ENCODE measurements around the gene RTN4. TPM values are rescaled to one million over a fixed set of nuclear protein-coding genes. Genes with fewer than 3 reads are reported as not detected.
A peak's percentile ranks its signal among the peaks of the same experiment; 100 is the strongest.

Gene RTN4
- total and polyA plus RNA-seq, 5 donors: 183 to 283 (median 243) TPM

DNA sequence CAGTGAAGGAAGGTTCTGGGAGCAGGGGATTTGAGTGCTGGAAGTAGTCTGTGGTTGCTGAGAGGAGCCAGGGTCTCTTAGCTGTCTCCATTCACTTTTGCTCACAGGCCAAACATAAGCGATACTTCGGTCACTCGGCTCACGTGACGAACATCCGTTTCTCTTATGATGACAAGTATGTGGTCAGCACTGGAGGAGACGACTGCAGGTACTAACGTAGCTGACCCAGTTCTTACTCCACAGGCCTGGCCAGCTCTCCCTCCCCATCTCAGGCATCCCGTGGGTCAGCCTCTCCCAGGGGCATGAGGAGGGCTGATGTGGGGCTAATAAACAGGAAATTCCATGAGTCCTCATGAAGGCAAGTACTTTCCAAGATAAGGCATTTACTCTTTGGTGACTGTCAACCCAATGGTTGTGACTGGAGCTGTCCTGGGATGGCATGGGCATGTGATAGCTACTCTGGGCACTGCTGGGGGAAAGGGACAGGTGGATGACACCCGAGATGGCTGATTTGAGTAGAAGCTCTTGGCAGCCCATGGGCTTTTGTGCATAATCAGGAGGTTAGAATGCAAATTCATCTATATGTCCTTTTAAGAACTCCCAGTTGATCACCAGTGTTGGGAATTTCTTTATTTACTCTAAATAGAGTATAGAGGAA, 81.6 kb downstream of the RTN4 start:
- Histone ChIP-seq H3K27ac (ENCODE audit: low read length) (no peak overlapping the region), H3K4me3 (ENCODE audit: low read length) (no peak overlapping the region), H3K27me3 (ENCODE audit: control insufficient read depth, insufficient read depth) (no peaks in the 10 kb centered on the region), H3K4me1 (ENCODE audit: control insufficient read depth, insufficient read depth, low read length) (peaks cover 12% of the 10 kb centered on the region), H3K9me3 (ENCODE audit: control insufficient read depth, low read length) (no peaks in the 10 kb centered on the region)
- ATAC-seq (peak; percentile 14 to 38), DNase-seq (no peak)
- 66% methylated on average over 10 of the region's 10 CpGs for WGBS
- intact Hi-C loops (cut with DNase I): no loop called here

GRCh38 chr2:54967759-54968365, 82.4 kb downstream of the RTN4 start:
- Histone ChIP-seq H3K4me3 (ENCODE audit: low read length) (no peak overlapping the region), H3K27ac (ENCODE audit: low read length) (no peak overlapping the region), H3K4me1 (ENCODE audit: control insufficient read depth, insufficient read depth, low read length) (peaks cover 12% of the 10 kb centered on the region)

DNA sequence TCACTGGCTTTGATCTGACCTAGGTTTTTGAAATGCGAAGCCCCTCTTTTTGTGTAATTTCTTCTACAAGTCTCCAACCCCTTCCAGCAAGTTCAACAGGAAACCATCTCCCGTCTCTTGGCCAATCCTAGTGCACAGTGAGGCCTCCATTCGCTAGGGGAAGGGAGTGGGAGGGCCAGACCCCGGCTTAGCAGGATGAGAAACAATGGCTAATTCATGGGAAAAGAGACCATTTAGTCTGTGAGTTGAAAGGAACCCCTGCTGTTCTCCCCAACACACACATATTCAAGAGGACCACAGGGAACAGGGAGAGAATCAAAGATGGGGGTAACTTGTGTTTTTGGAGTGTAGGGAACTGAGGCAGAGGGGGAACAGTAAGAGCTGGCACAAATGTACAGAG, 83.0 kb downstream of the RTN4 start:
- intact Hi-C loops (cut with DNase I): no loop called here
- DNase-seq (no peak), ATAC-seq (no peak)
- Histone ChIP-seq H3K27ac (ENCODE audit: low read length) (no peak overlapping the region), H3K9me3 (ENCODE audit: control insufficient read depth, low read length) (no peaks in the 10 kb centered on the region), H3K27me3 (ENCODE audit: control insufficient read depth, insufficient read depth) (no peaks in the 10 kb centered on the region), H3K4me1 (ENCODE audit: control insufficient read depth, insufficient read depth, low read length) (peaks cover 12% of the 10 kb centered on the region), H3K4me3 (ENCODE audit: low read length) (no peak overlapping the region)
- WGBS: 71% methylated on average over 4 of the region's 4 CpGs

More at GRCh38 chr2:54967759-54968365, 82.4 kb downstream of the RTN4 start:
- Histone ChIP-seq H3K9me3 (ENCODE audit: control insufficient read depth, low read length) (no peaks in the 10 kb centered on the region), H3K27me3 (ENCODE audit: control insufficient read depth, insufficient read depth) (no peaks in the 10 kb centered on the region)
- intact Hi-C loops (cut with DNase I): no loop called here
- peak; percentile 55 to 81 (median 73) for DNase-seq
- WGBS: 79% methylated on average over 18 of the region's 18 CpGs
- ATAC-seq: peak; percentile 31 to 45

DNA sequence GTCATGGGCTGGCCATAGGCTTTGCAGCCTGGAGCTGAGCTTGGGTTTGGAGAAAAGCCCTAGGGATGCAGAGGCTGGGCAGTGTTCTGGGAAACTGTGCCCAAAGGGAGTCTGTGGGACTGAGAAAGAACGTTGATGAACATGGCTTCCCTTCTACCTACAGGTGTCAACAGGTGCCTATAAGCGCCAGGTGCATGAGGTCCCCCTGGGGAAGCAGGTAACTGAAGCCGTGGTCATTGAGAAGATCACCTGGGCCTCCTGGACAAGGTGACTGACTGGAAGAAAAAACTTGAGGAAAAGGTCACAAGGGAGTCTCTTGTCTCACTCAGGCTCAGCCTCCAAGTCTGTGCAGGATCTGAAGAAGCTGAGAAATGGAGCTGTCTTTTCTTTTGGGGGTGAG, 83.4 kb downstream of the RTN4 start:
- intact Hi-C loops (cut with DNase I): no loop called here
- Histone ChIP-seq H3K27ac (ENCODE audit: low read length) (no peak overlapping the region), H3K9me3 (ENCODE audit: control insufficient read depth, low read length) (no peaks in the 10 kb centered on the region), H3K27me3 (ENCODE audit: control insufficient read depth, insufficient read depth) (no peaks in the 10 kb centered on the region), H3K4me1 (ENCODE audit: control insufficient read depth, insufficient read depth, low read length) (peaks cover 12% of the 10 kb centered on the region), H3K4me3 (ENCODE audit: low read length) (no peak overlapping the region)
- 94% methylated on average over 3 of the region's 3 CpGs for WGBS
- ATAC-seq: no peak
- no peak for DNase-seq

GRCh38 chr2:54966165-54966832, 84.0 kb downstream of the RTN4 start:
- peaks cover 12% of the 10 kb centered on the region for H3K4me1 ChIP-seq (ENCODE audit: control insufficient read depth, insufficient read depth, low read length)
- H3K27me3 ChIP-seq (ENCODE audit: control insufficient read depth, insufficient read depth): no peaks in the 10 kb centered on the region
- H3K27ac ChIP-seq (ENCODE audit: low read length): no peak overlapping the region
- DNase-seq (no peak), ATAC-seq (peak in 1 of 2 donors; percentile 34)
- no peaks in the 10 kb centered on the region for H3K9me3 ChIP-seq (ENCODE audit: control insufficient read depth, low read length)
- intact Hi-C loops (cut with DNase I): no loop called here
- no peak overlapping the region for H3K4me3 ChIP-seq (ENCODE audit: low read length)
- WGBS: 84% methylated on average over 8 of the region's 8 CpGs

GRCh38 chr2:54965425-54965824, 84.8 kb downstream of the RTN4 start:
- ATAC-seq (no peak), DNase-seq (no peak)
- Histone ChIP-seq H3K4me1 (ENCODE audit: control insufficient read depth, insufficient read depth, low read length) (peaks cover 12% of the 10 kb centered on the region), H3K4me3 (ENCODE audit: low read length) (no peak overlapping the region), H3K27me3 (ENCODE audit: control insufficient read depth, insufficient read depth) (no peaks in the 10 kb centered on the region), H3K27ac (ENCODE audit: low read length) (no peak overlapping the region), H3K9me3 (ENCODE audit: control insufficient read depth, low read length) (no peaks in the 10 kb centered on the region)
- intact Hi-C loops (cut with DNase I): no loop called here
- 97% methylated on average over 6 of the region's 6 CpGs for WGBS

GRCh38 chr2:54964816-54965215, 85.4 kb downstream of the RTN4 start:
- Histone ChIP-seq H3K27me3 (ENCODE audit: control insufficient read depth, insufficient read depth) (no peaks in the 10 kb centered on the region), H3K27ac (ENCODE audit: low read length) (no peak overlapping the region)

DNA sequence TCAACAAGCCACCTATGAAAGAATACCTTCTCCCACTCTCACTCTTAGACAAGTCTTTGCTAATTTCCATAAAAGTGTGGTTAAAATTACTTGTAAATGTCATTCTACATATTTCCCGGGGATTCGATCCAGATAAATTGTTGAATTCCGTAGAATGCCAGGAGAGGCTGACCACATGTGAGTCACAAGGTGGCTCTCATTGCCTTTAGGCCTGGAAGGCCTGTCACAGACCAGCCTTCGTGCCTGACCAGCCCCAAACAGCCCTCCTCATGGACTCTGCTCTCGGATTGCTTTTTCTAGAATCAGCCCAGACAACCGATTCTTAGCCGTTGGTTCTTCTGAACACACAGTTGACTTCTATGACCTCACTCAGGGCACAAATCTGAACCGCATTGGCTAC, 86.0 kb downstream of the RTN4 start:
- Histone ChIP-seq H3K27ac (ENCODE audit: low read length) (no peak overlapping the region), H3K27me3 (ENCODE audit: control insufficient read depth, insufficient read depth) (no peaks in the 10 kb centered on the region), H3K4me3 (ENCODE audit: low read length) (no peak overlapping the region), H3K9me3 (ENCODE audit: control insufficient read depth, low read length) (no peaks in the 10 kb centered on the region), H3K4me1 (ENCODE audit: control insufficient read depth, insufficient read depth, low read length) (peaks cover 12% of the 10 kb centered on the region)
- WGBS: 93% methylated on average over 8 of the region's 8 CpGs
- intact Hi-C loops (cut with DNase I): no loop called here
- DNase-seq (no peak), ATAC-seq (no peak)

More at GRCh38 chr2:54964816-54965215, 85.4 kb downstream of the RTN4 start:
- Histone ChIP-seq H3K4me3 (ENCODE audit: low read length) (no peak overlapping the region), H3K4me1 (ENCODE audit: control insufficient read depth, insufficient read depth, low read length) (peaks cover 12% of the 10 kb centered on the region), H3K9me3 (ENCODE audit: control insufficient read depth, low read length) (no peaks in the 10 kb centered on the region)
- DNase-seq (no peak), ATAC-seq (no peak)
- WGBS: 46% methylated on average over 4 of the region's 4 CpGs
- intact Hi-C loops (cut with DNase I): no loop called here

DNA sequence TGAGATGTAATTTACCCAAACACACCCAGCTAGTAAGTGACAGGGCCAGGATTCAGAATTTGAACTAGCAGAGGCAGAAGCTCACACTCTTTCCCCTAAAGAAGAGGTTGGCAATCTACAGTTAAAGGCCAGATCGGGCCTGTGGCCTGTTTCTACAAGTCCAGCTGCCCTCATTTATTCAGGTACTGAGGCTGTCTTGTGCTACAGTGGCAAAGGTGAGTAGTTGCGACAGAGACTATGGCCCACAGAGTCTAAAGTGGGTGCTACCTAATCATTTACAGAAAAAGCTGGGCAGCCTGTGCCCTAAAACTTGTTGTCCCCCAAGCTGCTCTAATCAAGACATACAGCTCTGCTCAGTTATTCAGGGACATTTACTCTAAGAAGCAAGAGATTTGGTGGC, 86.8 kb downstream of the RTN4 start:
- intact Hi-C loops (cut with DNase I): no loop called here
- ATAC-seq (no peak), DNase-seq (no peak)
- Histone ChIP-seq H3K4me1 (ENCODE audit: control insufficient read depth, insufficient read depth, low read length) (peaks cover 8% of the 10 kb centered on the region), H3K9me3 (ENCODE audit: control insufficient read depth, low read length) (no peaks in the 10 kb centered on the region), H3K27ac (ENCODE audit: low read length) (no peak overlapping the region), H3K27me3 (ENCODE audit: control insufficient read depth, insufficient read depth) (no peaks in the 10 kb centered on the region), H3K4me3 (ENCODE audit: low read length) (no peak overlapping the region)
- 97% methylated on average over 2 of the region's 2 CpGs for WGBS

DNA sequence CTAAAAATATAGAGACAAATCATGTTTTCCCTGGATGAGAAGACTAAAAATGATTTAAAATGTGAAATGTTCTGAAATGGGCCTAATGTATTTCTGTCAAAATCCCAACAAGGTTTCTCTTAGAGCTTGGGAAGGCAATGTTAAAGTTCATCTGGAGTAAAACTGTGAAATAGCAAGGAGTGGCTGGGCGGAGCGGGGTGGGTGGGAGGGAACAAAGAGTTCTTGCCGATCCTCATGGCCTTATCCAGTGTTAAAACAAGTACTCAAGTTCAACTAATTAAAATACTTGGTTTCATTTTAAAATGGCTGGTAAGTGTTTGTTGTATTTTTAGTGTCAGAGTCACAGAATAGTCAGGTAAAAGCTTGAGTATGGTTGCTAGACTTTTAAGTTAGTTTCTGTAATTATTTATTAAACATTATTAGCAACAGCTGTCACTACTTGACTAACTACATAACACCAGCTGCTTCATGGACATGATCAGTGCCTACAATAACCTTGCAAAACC, 87.3 kb downstream of the RTN4 start:
- WGBS: 85% methylated on average over 3 of the region's 3 CpGs
- ATAC-seq (no peak), DNase-seq (no peak)
- H3K9me3 ChIP-seq (ENCODE audit: control insufficient read depth, low read length): no peaks in the 10 kb centered on the region
- peaks cover 8% of the 10 kb centered on the region for H3K4me1 ChIP-seq (ENCODE audit: control insufficient read depth, insufficient read depth, low read length)
- intact Hi-C loops (cut with DNase I): no loop called here
- H3K27me3 ChIP-seq (ENCODE audit: control insufficient read depth, insufficient read depth): no peaks in the 10 kb centered on the region
- no peak overlapping the region for H3K4me3 ChIP-seq (ENCODE audit: low read length)
- no peak overlapping the region for H3K27ac ChIP-seq (ENCODE audit: low read length)

GRCh38 chr2:54962511-54962910, 87.7 kb downstream of the RTN4 start:
- Histone ChIP-seq H3K4me3 (ENCODE audit: low read length) (no peak overlapping the region), H3K27me3 (ENCODE audit: control insufficient read depth, insufficient read depth) (no peaks in the 10 kb centered on the region), H3K4me1 (ENCODE audit: control insufficient read depth, insufficient read depth, low read length) (peaks cover 3% of the 10 kb centered on the region), H3K27ac (ENCODE audit: low read length) (no peak overlapping the region), H3K9me3 (ENCODE audit: control insufficient read depth, low read length) (no peaks in the 10 kb centered on the region)
- no peak for DNase-seq
- intact Hi-C loops (cut with DNase I): no loop called here
- ATAC-seq: no peak
- 98% methylated on average over 13 of the region's 13 CpGs for WGBS
